ENCODE results near the gene SPECC1L.
"Not testable (repeated sequence)": the region's sequence is repeated elsewhere in the genome, so short reads cannot be mapped to it uniquely, and the experiment has no call there.

DNA sequence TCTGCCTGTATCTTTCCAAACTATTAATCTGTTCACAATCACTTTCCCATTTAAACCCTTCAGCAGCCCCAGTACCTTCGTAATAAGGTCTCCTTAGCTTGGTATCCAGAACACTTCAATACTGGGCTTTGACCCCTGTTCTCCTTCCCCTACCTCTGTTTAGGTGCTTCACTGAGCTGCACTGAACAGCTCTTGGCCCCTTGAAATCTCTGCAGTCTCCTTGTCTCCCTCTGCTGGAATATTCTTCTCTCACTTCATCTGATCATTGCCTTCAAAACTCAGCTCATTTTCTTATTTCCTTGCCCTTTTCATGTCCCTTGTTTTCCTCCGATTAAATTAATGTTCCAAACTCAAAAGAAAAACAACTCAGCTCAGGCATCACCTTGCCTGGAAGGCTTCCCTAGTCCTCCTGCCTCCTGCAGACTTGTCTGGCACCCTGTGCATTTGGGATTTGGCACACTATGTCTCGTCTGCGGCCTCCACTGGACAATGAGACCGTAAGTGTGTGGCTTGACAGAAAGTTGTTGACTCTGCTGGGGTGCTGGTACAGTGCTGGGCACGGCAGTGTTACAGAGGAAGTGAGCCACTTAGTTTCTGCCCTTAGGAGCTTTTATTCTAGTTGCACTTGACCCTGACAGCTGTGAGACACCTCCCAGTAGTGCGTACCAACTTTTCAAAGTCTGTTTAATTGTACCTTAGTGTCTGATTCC, 4.2 kb downstream of the SPECC1L start:
- TF ChIP-seq, protein P1, sequence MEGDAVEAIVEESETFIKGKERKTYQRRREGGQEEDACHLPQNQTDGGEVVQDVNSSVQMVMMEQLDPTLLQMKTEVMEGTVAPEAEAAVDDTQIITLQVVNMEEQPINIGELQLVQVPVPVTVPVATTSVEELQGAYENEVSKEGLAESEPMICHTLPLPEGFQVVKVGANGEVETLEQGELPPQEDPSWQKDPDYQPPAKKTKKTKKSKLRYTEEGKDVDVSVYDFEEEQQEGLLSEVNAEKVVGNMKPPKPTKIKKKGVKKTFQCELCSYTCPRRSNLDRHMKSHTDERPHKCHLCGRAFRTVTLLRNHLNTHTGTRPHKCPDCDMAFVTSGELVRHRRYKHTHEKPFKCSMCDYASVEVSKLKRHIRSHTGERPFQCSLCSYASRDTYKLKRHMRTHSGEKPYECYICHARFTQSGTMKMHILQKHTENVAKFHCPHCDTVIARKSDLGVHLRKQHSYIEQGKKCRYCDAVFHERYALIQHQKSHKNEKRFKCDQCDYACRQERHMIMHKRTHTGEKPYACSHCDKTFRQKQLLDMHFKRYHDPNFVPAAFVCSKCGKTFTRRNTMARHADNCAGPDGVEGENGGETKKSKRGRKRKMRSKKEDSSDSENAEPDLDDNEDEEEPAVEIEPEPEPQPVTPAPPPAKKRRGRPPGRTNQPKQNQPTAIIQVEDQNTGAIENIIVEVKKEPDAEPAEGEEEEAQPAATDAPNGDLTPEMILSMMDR (IDR thresholded peaks at IDR 0.05): not testable (repeated sequence)
- TF ChIP-seq POLR2A (IDR thresholded peaks at IDR 0.05): not testable (repeated sequence)
